Measurements from ENCODE around the gene KIAA0513. TPM values are rescaled to one million over a fixed set of nuclear protein-coding genes. Genes with fewer than 3 reads are reported as not detected.

Gene KIAA0513
- total and polyA plus RNA-seq, 2 of the 13 experiments (the other 11 are each of a cell fraction or from before 2014, with no cell fraction given): 1.8 TPM

- Histone ChIP-seq H3K4me1 (ENCODE audit: insufficient read depth, low read length) (peaks cover 92% of the 10 kb centered on the region), H3K36me3 (replicated peaks in 1 of 2; ENCODE audit: control insufficient read depth in 1 of 2, insufficient read depth in 2 of 2, low read length in 2 of 2) (no peaks in the 10 kb centered on the region), H3K4me2 (ENCODE audit: low read depth, low read length) (peak overlapping the region; percentile 94), H3K4me3 (replicated peaks in 1 of 3; ENCODE audit: insufficient read depth in 1 of 3, low read depth in 2 of 3, low read length in 3 of 3) (peak overlapping the region in 1 of 3 experiments; percentile 60; a peak in 3 of 6 replicates), H3K9me3 (ENCODE audit: low read length) (no peaks in the 10 kb centered on the region), H3K79me2 (ENCODE audit: insufficient read depth, low read length) (no peaks in the 10 kb centered on the region), H3K27me3 (ENCODE audit: control insufficient read depth in 1 of 2, insufficient read depth in 2 of 2, low read length in 2 of 2) (peaks cover 0 to 10% of the 10 kb centered on the region in 2 experiments; a peak in 3 of 5 replicates), H4K20me1 (ENCODE audit: insufficient read depth, low read length) (no peaks in the 10 kb centered on the region), H2AFZ (ENCODE audit: low read length) (no peak overlapping the region), H3K27ac (ENCODE audit: extremely low read length, insufficient read depth, low read length) (peak overlapping the region; percentile 80), H3K9ac (ENCODE audit: insufficient read depth, low read depth, low read length) (no peak overlapping the region; the same call in 1 of the 2 replicates)
- no TSS peak for BruUV-seq (replicated peaks)
- POLR2A ChIA-PET: interaction anchor here (0.8 to 11.3 kb wide), 9 partner anchors 14 to 377 kb away, joined by 3 to 293 read pairs (median 20); no protein-coding TSS in a partner anchor
- intact Hi-C loops (cut with micrococcal nuclease; ENCODE audit: unreplicated experiment) (no loop called here), in situ Hi-C loops (cut with HindIII; ENCODE audit: extremely low pct_ligation_motif_present, low pct_unique_long_range_greater_than_20kb) (no loop called here)
- CTCF ChIA-PET (ENCODE audit: low intra/inter-chr PET ratio, low total read pairs): no interaction called here
- FAIRE-seq: no peak
- no peak for DNase-seq (ENCODE audit: low spot score)
- no peak for ATAC-seq
- WGBS (ENCODE audit: low lambda C conversion rate): 57% methylated on average over 12 of the region's 12 CpGs
- TF ChIP-seq ZNF891 (CRISPR knock-in tag; IDR thresholded peaks at IDR 0.05) (0 out of 2 replicates have a peak, but pooled peaks have one; percentile 1), SIN3B (IDR thresholded peaks at IDR 0.05; ENCODE audit: low read length) (no peak), PHF5A (CRISPR knock-in tag; IDR thresholded peaks at IDR 0.05; ENCODE audit: low read depth, unreplicated experiment) (no peak), ZNF770 (CRISPR knock-in tag; IDR thresholded peaks at IDR 0.05) (peak; percentile 98), ZNF263 (CRISPR knock-in tag; IDR thresholded peaks at IDR 0.05) (peak; percentile 59), ZNF563 (CRISPR knock-in tag; IDR thresholded peaks at IDR 0.05) (no peak), CHD2 (IDR thresholded peaks at IDR 0.05; ENCODE audit: low read depth, low read length) (no peak), MIXL1 (CRISPR knock-in tag; IDR thresholded peaks at IDR 0.05) (no peak), REXO4 (CRISPR knock-in tag; IDR thresholded peaks at IDR 0.05; ENCODE audit: borderline replicate concordance) (no peak), ZNF232 (CRISPR knock-in tag; IDR thresholded peaks at IDR 0.05; ENCODE audit: borderline replicate concordance) (no peak), NRL (CRISPR knock-in tag; IDR thresholded peaks at IDR 0.05; ENCODE audit: borderline replicate concordance) (no peak), ZNF451 (CRISPR knock-in tag; IDR thresholded peaks at IDR 0.05) (no peak), GABPA (IDR thresholded peaks at IDR 0.05; ENCODE audit: low read depth, low read length) (no peak), GABPA (CRISPR knock-in tag; IDR thresholded peaks at IDR 0.05; ENCODE audit: low read depth) (no peak), HOXA5 (CRISPR knock-in tag; IDR thresholded peaks at IDR 0.05) (no peak), SP140L (CRISPR knock-in tag; IDR thresholded peaks at IDR 0.05; ENCODE audit: borderline replicate concordance) (no peak), CEBPB (IDR thresholded peaks at IDR 0.05; ENCODE audit: borderline replicate concordance, low read depth, low read length) (no peak)
- TF ChIP-seq, protein P1, sequence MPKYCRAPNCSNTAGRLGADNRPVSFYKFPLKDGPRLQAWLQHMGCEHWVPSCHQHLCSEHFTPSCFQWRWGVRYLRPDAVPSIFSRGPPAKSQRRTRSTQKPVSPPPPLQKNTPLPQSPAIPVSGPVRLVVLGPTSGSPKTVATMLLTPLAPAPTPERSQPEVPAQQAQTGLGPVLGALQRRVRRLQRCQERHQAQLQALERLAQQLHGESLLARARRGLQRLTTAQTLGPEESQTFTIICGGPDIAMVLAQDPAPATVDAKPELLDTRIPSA (CRISPR knock-in tag; IDR thresholded peaks at IDR 0.05; ENCODE audit: borderline replicate concordance): no peak
- TF ChIP-seq, protein P2, sequence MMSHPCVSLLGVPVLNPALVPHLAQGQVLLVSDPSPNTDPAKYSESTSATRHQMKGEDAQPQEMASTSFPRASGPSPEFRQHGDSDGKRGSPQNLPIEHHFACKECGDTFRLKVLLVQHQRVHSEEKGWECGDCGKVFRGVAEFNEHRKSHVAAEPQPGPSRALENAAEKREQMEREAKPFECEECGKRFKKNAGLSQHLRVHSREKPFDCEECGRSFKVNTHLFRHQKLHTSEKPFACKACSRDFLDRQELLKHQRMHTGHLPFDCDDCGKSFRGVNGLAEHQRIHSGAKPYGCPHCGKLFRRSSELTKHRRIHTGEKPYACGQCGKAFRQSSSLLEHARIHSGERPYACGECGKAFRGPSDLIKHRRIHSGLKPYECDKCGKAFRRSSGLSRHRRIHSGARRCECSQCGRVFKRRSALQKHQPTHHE (CRISPR knock-in tag; IDR thresholded peaks at IDR 0.05; ENCODE audit: borderline replicate concordance): no peak
- TF ChIP-seq, protein P3, sequence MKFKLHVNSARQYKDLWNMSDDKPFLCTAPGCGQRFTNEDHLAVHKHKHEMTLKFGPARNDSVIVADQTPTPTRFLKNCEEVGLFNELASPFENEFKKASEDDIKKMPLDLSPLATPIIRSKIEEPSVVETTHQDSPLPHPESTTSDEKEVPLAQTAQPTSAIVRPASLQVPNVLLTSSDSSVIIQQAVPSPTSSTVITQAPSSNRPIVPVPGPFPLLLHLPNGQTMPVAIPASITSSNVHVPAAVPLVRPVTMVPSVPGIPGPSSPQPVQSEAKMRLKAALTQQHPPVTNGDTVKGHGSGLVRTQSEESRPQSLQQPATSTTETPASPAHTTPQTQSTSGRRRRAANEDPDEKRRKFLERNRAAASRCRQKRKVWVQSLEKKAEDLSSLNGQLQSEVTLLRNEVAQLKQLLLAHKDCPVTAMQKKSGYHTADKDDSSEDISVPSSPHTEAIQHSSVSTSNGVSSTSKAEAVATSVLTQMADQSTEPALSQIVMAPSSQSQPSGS (CRISPR knock-in tag; IDR thresholded peaks at IDR 0.05): no peak
These were observed 110.7 kb downstream of the KIAA0513 start for GRCh38 chr16:85138073-85138824.

All from HepG2 (cell line).